ENCODE data around the gene GRK5.

Gene GRK5

DNA sequence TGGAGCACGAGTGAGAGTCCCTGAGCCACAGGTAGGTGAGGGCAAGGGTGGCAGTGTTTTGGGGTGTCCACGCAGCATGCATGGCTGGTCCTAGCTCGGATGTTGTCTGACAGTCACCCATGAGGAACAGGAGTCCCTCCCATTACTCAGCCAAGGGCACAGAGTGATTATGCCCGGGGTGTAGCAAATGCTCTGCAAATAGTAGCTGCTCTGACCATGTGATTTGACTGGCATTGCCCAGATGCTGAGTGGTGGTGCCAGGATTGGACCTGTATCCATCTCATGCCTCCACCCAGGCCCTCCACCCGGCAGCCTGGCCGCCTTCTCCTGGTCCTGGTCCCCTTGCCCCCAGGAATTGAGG is 150.8 kb downstream of the GRK5 start:
- peaks cover 34% of the 10 kb centered on the region for H3K9me3 ChIP-seq (ENCODE audit: control insufficient read depth, insufficient read depth, low read length)
- no peaks in the 10 kb centered on the region for H3K36me3 ChIP-seq (ENCODE audit: control insufficient read depth, low read length)
- no peak overlapping the region for H3K27ac ChIP-seq (ENCODE audit: low read depth, low read length)
- TF ChIP-seq, protein P1, sequence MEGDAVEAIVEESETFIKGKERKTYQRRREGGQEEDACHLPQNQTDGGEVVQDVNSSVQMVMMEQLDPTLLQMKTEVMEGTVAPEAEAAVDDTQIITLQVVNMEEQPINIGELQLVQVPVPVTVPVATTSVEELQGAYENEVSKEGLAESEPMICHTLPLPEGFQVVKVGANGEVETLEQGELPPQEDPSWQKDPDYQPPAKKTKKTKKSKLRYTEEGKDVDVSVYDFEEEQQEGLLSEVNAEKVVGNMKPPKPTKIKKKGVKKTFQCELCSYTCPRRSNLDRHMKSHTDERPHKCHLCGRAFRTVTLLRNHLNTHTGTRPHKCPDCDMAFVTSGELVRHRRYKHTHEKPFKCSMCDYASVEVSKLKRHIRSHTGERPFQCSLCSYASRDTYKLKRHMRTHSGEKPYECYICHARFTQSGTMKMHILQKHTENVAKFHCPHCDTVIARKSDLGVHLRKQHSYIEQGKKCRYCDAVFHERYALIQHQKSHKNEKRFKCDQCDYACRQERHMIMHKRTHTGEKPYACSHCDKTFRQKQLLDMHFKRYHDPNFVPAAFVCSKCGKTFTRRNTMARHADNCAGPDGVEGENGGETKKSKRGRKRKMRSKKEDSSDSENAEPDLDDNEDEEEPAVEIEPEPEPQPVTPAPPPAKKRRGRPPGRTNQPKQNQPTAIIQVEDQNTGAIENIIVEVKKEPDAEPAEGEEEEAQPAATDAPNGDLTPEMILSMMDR (IDR thresholded peaks at IDR 0.05; ENCODE audit: low read depth, low read length, poor library complexity, severe bottlenecking), result no peak
- no peak for TF ChIP-seq EZH2phosphoT487 (IDR thresholded peaks at IDR 0.05; ENCODE audit: borderline replicate concordance, low read length)
- H3K9me2 ChIP-seq (replicated peaks; ENCODE audit: control insufficient read depth, low read length), result no peaks in the 10 kb centered on the region
- no peak overlapping the region for H3K4me3 ChIP-seq (ENCODE audit: low read length)
- no peaks in the 10 kb centered on the region for H4K20me1 ChIP-seq (ENCODE audit: control insufficient read depth, insufficient read depth, low read depth, low read length)
- H3K4me2 ChIP-seq (ENCODE audit: low read length), result no peak overlapping the region
- H3K79me2 ChIP-seq (ENCODE audit: control insufficient read depth, low read length), result no peaks in the 10 kb centered on the region
- peaks cover 3% of the 10 kb centered on the region; the same call in 1 of the 2 replicates for H3K4me1 ChIP-seq (ENCODE audit: control insufficient read depth, low read length)
- H3F3A ChIP-seq (ENCODE audit: control insufficient read depth, insufficient read depth), result no peaks in the 10 kb centered on the region
- peaks cover 8% of the 10 kb centered on the region for H3K27me3 ChIP-seq (ENCODE audit: control insufficient read depth, low read length)

DNA sequence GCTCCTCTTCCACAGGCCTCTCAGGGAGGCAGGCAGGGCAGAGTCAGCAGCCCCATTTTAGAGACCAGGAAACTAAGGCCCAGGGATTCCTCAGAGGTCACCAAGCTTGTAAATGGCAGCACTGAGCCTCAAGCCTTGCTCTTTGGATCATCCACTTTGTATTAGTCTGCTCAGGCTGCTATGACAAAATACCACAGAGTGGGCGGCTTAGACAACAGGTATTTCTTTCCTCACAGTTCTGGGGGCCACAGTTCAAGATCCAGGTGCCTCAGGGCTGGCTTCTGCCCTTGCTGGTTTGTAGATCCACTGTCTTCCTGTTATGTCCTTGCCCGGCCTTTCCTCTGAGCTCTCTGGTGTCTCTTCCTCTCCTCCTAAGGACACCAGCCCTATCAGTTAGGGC is 151.2 kb downstream of the GRK5 start:
- no peak overlapping the region for H3K27ac ChIP-seq (ENCODE audit: low read depth, low read length)
- H4K20me1 ChIP-seq (ENCODE audit: control insufficient read depth, insufficient read depth, low read depth, low read length), result no peaks in the 10 kb centered on the region
- no peaks in the 10 kb centered on the region for H3K9me2 ChIP-seq (replicated peaks; ENCODE audit: control insufficient read depth, low read length)
- H3K27me3 ChIP-seq (ENCODE audit: control insufficient read depth, low read length), result peaks cover 12% of the 10 kb centered on the region
- no peak overlapping the region for H3K4me3 ChIP-seq (ENCODE audit: low read length)
- H3F3A ChIP-seq (ENCODE audit: control insufficient read depth, insufficient read depth), result no peaks in the 10 kb centered on the region
- H3K36me3 ChIP-seq (ENCODE audit: control insufficient read depth, low read length), result no peaks in the 10 kb centered on the region
- TF ChIP-seq, protein P1 (IDR thresholded peaks at IDR 0.05; ENCODE audit: low read depth, low read length, poor library complexity, severe bottlenecking), result no peak
- no peak for TF ChIP-seq EZH2phosphoT487 (IDR thresholded peaks at IDR 0.05; ENCODE audit: borderline replicate concordance, low read length)
- H3K79me2 ChIP-seq (ENCODE audit: control insufficient read depth, low read length), result no peaks in the 10 kb centered on the region
- H3K4me1 ChIP-seq (ENCODE audit: control insufficient read depth, low read length), result peaks cover 1% of the 10 kb centered on the region; the same call in 1 of the 2 replicates
- H3K9me3 ChIP-seq (ENCODE audit: control insufficient read depth, insufficient read depth, low read length), result peaks cover 34% of the 10 kb centered on the region
- H3K4me2 ChIP-seq (ENCODE audit: low read length), result no peak overlapping the region

DNA sequence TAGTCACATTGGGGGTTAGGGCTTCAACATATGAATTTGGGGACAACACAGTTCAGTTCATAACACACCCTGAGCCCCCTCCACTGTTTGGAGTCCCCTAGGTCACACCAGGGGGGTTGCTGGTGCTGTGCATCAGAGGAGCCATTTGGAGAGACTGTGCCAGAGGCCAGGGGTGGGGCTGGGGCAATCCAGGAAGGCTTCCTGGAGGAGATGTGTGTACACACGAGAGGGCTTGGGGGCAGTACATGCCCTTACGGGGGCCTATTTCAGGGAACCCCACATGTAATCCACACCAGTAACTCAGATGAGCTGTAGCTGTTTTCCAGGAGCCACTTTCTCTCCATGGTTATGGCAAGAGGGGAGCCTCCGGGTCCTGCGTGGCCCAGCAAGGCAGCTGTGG is 151.7 kb downstream of the GRK5 start:
- no peak overlapping the region for H3K27ac ChIP-seq (ENCODE audit: low read depth, low read length)
- no peaks in the 10 kb centered on the region for H3F3A ChIP-seq (ENCODE audit: control insufficient read depth, insufficient read depth)
- H3K36me3 ChIP-seq (ENCODE audit: control insufficient read depth, low read length), result no peaks in the 10 kb centered on the region
- no peak overlapping the region for H3K4me2 ChIP-seq (ENCODE audit: low read length)
- TF ChIP-seq EZH2phosphoT487 (IDR thresholded peaks at IDR 0.05; ENCODE audit: borderline replicate concordance, low read length), result no peak
- TF ChIP-seq, protein P1 (IDR thresholded peaks at IDR 0.05; ENCODE audit: low read depth, low read length, poor library complexity, severe bottlenecking), result no peak
- H3K4me1 ChIP-seq (ENCODE audit: control insufficient read depth, low read length), result no peaks in the 10 kb centered on the region; the same call in 1 of the 2 replicates
- H4K20me1 ChIP-seq (ENCODE audit: control insufficient read depth, insufficient read depth, low read depth, low read length), result no peaks in the 10 kb centered on the region
- peaks cover 34% of the 10 kb centered on the region for H3K9me3 ChIP-seq (ENCODE audit: control insufficient read depth, insufficient read depth, low read length)
- no peaks in the 10 kb centered on the region for H3K79me2 ChIP-seq (ENCODE audit: control insufficient read depth, low read length)
- H3K9me2 ChIP-seq (replicated peaks; ENCODE audit: control insufficient read depth, low read length), result no peaks in the 10 kb centered on the region
- H3K27me3 ChIP-seq (ENCODE audit: control insufficient read depth, low read length), result peaks cover 16% of the 10 kb centered on the region
- H3K4me3 ChIP-seq (ENCODE audit: low read length), result no peak overlapping the region
